ENCODE results near the gene ZNF727. TPM values are rescaled to one million over a fixed set of nuclear protein-coding genes. Genes with fewer than 3 reads are reported as not detected.
"Not testable (repeated sequence)": the region's sequence is repeated elsewhere in the genome, so short reads cannot be mapped to it uniquely, and the experiment has no call there.

The ZNF727 gene
- total RNA-seq: not detected

GRCh38 chr7:64045301-64046040, at the start of gene ZNF727:
Gene ZNF727 (plus strand): TSS chr7:64045434. CDS start chr7:64045622, 188 bp downstream.
- intact Hi-C loops (cut with DNase I): no loop called here
- TF ChIP-seq CTCF (IDR thresholded peaks at IDR 0.05): no peak
- H3K4me3 ChIP-seq: peak within 1 kb of the TSS; percentile 42 to 80
- H3K36me3 ChIP-seq: no peaks in the 10 kb centered on the region
- peak in 1 of 2 donors; percentile 44 for DNase-seq (ENCODE audit: low spot score in 2 of 2)
- H3K27me3 ChIP-seq: no peaks in the 10 kb centered on the region
- H3K4me1 ChIP-seq: no peaks in the 10 kb centered on the region
- H3K9me3 ChIP-seq: peaks cover 0 to 9% of the 10 kb centered on the region in 2 donors
- H3K27ac ChIP-seq: peak within 1 kb of the TSS; percentile 40 to 80

- no peak within 1 kb of the TSS for H3K4me3 ChIP-seq
- H3K9me3 ChIP-seq: peaks cover 6 to 11% of the 10 kb centered on the region in 2 donors
- DNase-seq (ENCODE audit: low spot score in 2 of 2): no peak
- no peaks in the 10 kb centered on the region for H3K36me3 ChIP-seq
- intact Hi-C loops (cut with DNase I): no loop called here
- H3K4me1 ChIP-seq: no peaks in the 10 kb centered on the region
- H3K27ac ChIP-seq: no peak within 1 kb of the TSS
- no peak for TF ChIP-seq CTCF (IDR thresholded peaks at IDR 0.05)
- H3K27me3 ChIP-seq: no peaks in the 10 kb centered on the region
Measured at GRCh38 chr7:63998549-63998948, 46.7 kb upstream of the ZNF727 start, which contains the start of gene ZNF722. Gene ZNF722 (plus strand): TSS chr7:63998849. CDS start chr7:63998962, 113 bp downstream.

GRCh38 chr7:64015496-64015895, 29.7 kb upstream of the ZNF727 start:
- H3K4me3 ChIP-seq; H3K36me3 ChIP-seq; intact Hi-C loops (cut with DNase I); H3K27ac ChIP-seq; H3K27me3 ChIP-seq; DNase-seq (ENCODE audit: low spot score in 2 of 2); H3K4me1 ChIP-seq: not testable (repeated sequence)
- peaks cover 18 to 38% of the 10 kb centered on the region in 2 donors for H3K9me3 ChIP-seq

- no peak for DNase-seq (ENCODE audit: low spot score in 2 of 2)
- H3K27me3 ChIP-seq: no peaks in the 10 kb centered on the region
- peaks cover 13 to 30% of the 10 kb centered on the region in 2 donors for H3K9me3 ChIP-seq
- intact Hi-C loops (cut with DNase I): no loop called here
- no peak for TF ChIP-seq CTCF (IDR thresholded peaks at IDR 0.05)
- no peak overlapping the region for H3K27ac ChIP-seq
- H3K4me1 ChIP-seq: no peaks in the 10 kb centered on the region
- H3K4me3 ChIP-seq: no peak overlapping the region
- H3K36me3 ChIP-seq: no peaks in the 10 kb centered on the region
Measured at GRCh38 chr7:64035388-64035787, 9.8 kb upstream of the ZNF727 start.

GRCh38 chr7:64037095-64037494, 8.1 kb upstream of the ZNF727 start:
- H3K27ac ChIP-seq: no peak overlapping the region
- no peak for TF ChIP-seq CTCF (IDR thresholded peaks at IDR 0.05)
- peaks cover 13 to 36% of the 10 kb centered on the region in 2 donors for H3K9me3 ChIP-seq
- no peak for DNase-seq (ENCODE audit: low spot score in 2 of 2)
- H3K36me3 ChIP-seq: no peaks in the 10 kb centered on the region
- intact Hi-C loops (cut with DNase I): no loop called here
- no peaks in the 10 kb centered on the region for H3K4me1 ChIP-seq
- H3K27me3 ChIP-seq: no peaks in the 10 kb centered on the region
- no peak overlapping the region for H3K4me3 ChIP-seq

GRCh38 chr7:64046041-64046389, 781 bp downstream of the ZNF727 start:
- Histone ChIP-seq H3K27ac (peak overlapping the region in 1 of 2 donors; percentile 80), H3K27me3 (no peaks in the 10 kb centered on the region)
- intact Hi-C loops (cut with DNase I): no loop called here

GRCh38 chr7:64077837-64078698, 32.8 kb downstream of the ZNF727 start:
- H3K4me3 ChIP-seq; DNase-seq (ENCODE audit: low spot score in 2 of 2): not testable (repeated sequence)
- H3K36me3 ChIP-seq: peaks cover 7 to 29% of the 10 kb centered on the region in 2 donors

More at GRCh38 chr7:64046041-64046389, 781 bp downstream of the ZNF727 start:
- Histone ChIP-seq H3K36me3 (no peaks in the 10 kb centered on the region), H3K4me1 (no peaks in the 10 kb centered on the region), H3K9me3 (peaks cover 0 to 7% of the 10 kb centered on the region in 2 donors), H3K4me3 (peak overlapping the region; percentile 42 to 80)
- no peak for TF ChIP-seq CTCF (IDR thresholded peaks at IDR 0.05)
- no peak for DNase-seq (ENCODE audit: low spot score in 2 of 2)

More at GRCh38 chr7:64077837-64078698, 32.8 kb downstream of the ZNF727 start:
- H3K27me3 ChIP-seq; H3K4me1 ChIP-seq; H3K27ac ChIP-seq; intact Hi-C loops (cut with DNase I): not testable (repeated sequence)
- peaks cover 84 to 95% of the 10 kb centered on the region in 2 donors for H3K9me3 ChIP-seq
